Spleen (tissue), 11 donors: ENCODE results near the gene RNGTT. TPM values are rescaled to one million over a fixed set of nuclear protein-coding genes. Genes with fewer than 3 reads are reported as not detected.
"Not testable (repeated sequence)": the region's sequence is repeated elsewhere in the genome, so short reads cannot be mapped to it uniquely, and the experiment has no call there.

Experiments used
- DNase-seq: peaks from one replicate; pipeline ENCODE4 v3.0.0-alpha.2; 2020
- H3K27ac ChIP-seq, 8 donors: fragments of 200-600 bp; sonication (generic) in 7 of 8; 1 replicate in 4 of 8; 2 replicates in 4 of 8; pipeline versions ENCODE4 v1.5.0 to v1.8.0; 2016 to 2021; ENCODE audit warnings: inconsistent platforms in 4 of 8, mild to moderate bottlenecking in 4 of 8, moderate library complexity in 1 of 8
- H3K27me3 ChIP-seq, 7 donors: fragments of 200-600 bp; sonication (generic) in 6 of 7; replicated peaks in 1 of 7; 1 replicate in 4 of 7; 2 replicates in 3 of 7; pipeline versions ENCODE4 v1.5.0 to v1.8.0; 2016 to 2021; ENCODE audit warnings: inconsistent platforms in 3 of 7, mild to moderate bottlenecking in 1 of 7
- H3K36me3 ChIP-seq, 6 donors: fragments of 200-600 bp; sonication (generic) in 5 of 6; 1 replicate in 4 of 6; 2 replicates in 2 of 6; pipeline versions ENCODE4 v1.5.0 to v1.8.0; 2016 to 2021; ENCODE audit warnings: inconsistent platforms in 2 of 6
- H3K4me1 ChIP-seq, 6 donors: fragments of 200-600 bp; sonication (generic) in 5 of 6; 1 replicate in 3 of 6; 2 replicates in 3 of 6; pipeline versions ENCODE4 v1.5.0 to v1.8.0; 2016 to 2021; ENCODE audit warnings: inconsistent platforms in 3 of 6
- H3K4me3 ChIP-seq, 8 donors: fragments of 200-600 bp; sonication (generic) in 7 of 8; 1 replicate in 4 of 8; 2 replicates in 4 of 8; pipeline versions ENCODE4 v1.5.0 to v1.8.0; 2016 to 2021; ENCODE audit warnings: inconsistent platforms in 4 of 8, mild to moderate bottlenecking in 4 of 8, moderate library complexity in 2 of 8
- H3K9me3 ChIP-seq, 8 donors: fragments of 200-600 bp; sonication (generic) in 7 of 8; 1 replicate in 4 of 8; 2 replicates in 4 of 8; pipeline versions ENCODE4 v1.5.0 to v1.8.0; 2016 to 2021; ENCODE audit warnings: inconsistent platforms in 4 of 8
- CTCF ChIP-seq, 11 experiments: fragments of 200-600 bp in 7 of 11; fragments of 450-650 bp in 4 of 11; sonication (generic) in 4 of 11; IDR thresholded peaks in 8 of 11; conservative IDR thresholded peaks in 3 of 11; 1 replicate in 7 of 11; 2 replicates in 4 of 11; pipeline versions ENCODE4 v1.4.0 to v1.8.0; 2016 to 2021; ENCODE audit warnings: antibody characterized with exemption in 11 of 11, inconsistent platforms in 4 of 11, mild to moderate bottlenecking in 1 of 11
- POLR2A ChIP-seq, 3 donors: fragments of 450-650 bp; IDR thresholded peaks; one replicate each; pipeline ENCODE4 v1.5.1; 2017; ENCODE audit warnings: antibody characterized with exemption in 3 of 3, mild to moderate bottlenecking in 1 of 3
- POLR2AphosphoS5 ChIP-seq, 3 donors: sonication (generic); formaldehyde crosslinking; IDR thresholded peaks; one replicate each; pipeline ENCODE4 v1.5.1; 2017; ENCODE audit warnings: antibody characterized with exemption in 3 of 3
- WGBS, 5 donors: extraction: QIAGEN DNeasy Blood & Tissue Kit in 3 of 5; methylation state at CpG; one replicate each; pipeline versions ENCODE4 v1.1.5 to v1.1.7; 2013 to 2018; 5-methylcytosine and 5-hydroxymethylcytosine counted together
- intact Hi-C: fragments of 100-400 bp; cut with DNase I; formaldehyde crosslinking; loops from one replicate; pipeline ENCODE4 v1.15.0; 2023; ENCODE audit warnings: low total_unique reads
- polyA plus RNA-seq, 3 donors: library from polyadenylated mRNA; stranded (reverse); fragments of 200-250 nt; gene quantifications; one replicate each; pipeline ENCODE4 v1.2.1, GENCODE V29; 2013
- total RNA-seq, 7 donors: library from RNA; depleted of rRNA in 3 of 7; stranded (reverse); fragments of >200 nt in 3 of 7; fragmentation: NEBNext Ultra II Directional in 4 of 7; extraction: Animal tissue kit (Norgen Biotek cat#: 25700) in 4 of 7; gene quantifications; one replicate each; pipeline versions ENCODE4 v1.1.0 to v1.2.1, GENCODE V29; 2016 to 2021
- donor health status: healthy with polysubstance abuse.
- donor health status: DM: no; HTN: no; CAD: no; lungs with moderate emphysema.
- donor health status: DM: no; HTN: no; CAD: no.
- donor health status: Bipolar disorder and iron deficiency.
- donor health status: healthy.
- donor health status: DM: no; HTN: no; CAD: no.
- donor health status: DM: yes; HTN: yes; CAD: no.

The RNGTT gene
- total and polyA plus RNA-seq, 10 donors = 9.4 to 27.1 (median 17.6) TPM

- Histone ChIP-seq H3K4me3 (no peak overlapping the region), H3K36me3 (peaks cover 0 to 16% (median 2%) of the 10 kb centered on the region in 6 donors), H3K4me1 (peaks cover 0 to 14% (median 8%) of the 10 kb centered on the region in 6 donors), H3K27ac (no peak overlapping the region), H3K27me3 (no peaks in the 10 kb centered on the region), H3K9me3 (peaks cover 0 to 10% (median 2%) of the 10 kb centered on the region in 8 donors)
- intact Hi-C loops = no loop called here
- TF ChIP-seq POLR2A (IDR thresholded peaks at IDR 0.05) (no peak), CTCF (IDR thresholded peaks at IDR 0.05 in 8 of 11, conservative IDR thresholded peaks at IDR 0.05 in 3 of 11) (no peak), POLR2AphosphoS5 (IDR thresholded peaks at IDR 0.05) (no peak)
- 71 to 78% (median 74%) methylated on average over 7 of the region's 7 CpGs for WGBS, 5 donors
- DNase-seq = no peak
Observed at GRCh38 chr6:88910922-88911778, 52.3 kb downstream of the RNGTT start.

- TF ChIP-seq POLR2A (IDR thresholded peaks at IDR 0.05) (no peak), CTCF (IDR thresholded peaks at IDR 0.05 in 8 of 11, conservative IDR thresholded peaks at IDR 0.05 in 3 of 11) (no peak), POLR2AphosphoS5 (IDR thresholded peaks at IDR 0.05) (no peak)
- Histone ChIP-seq H3K27me3 (no peaks in the 10 kb centered on the region), H3K4me3 (no peak overlapping the region), H3K36me3 (peaks cover 0 to 24% (median 6%) of the 10 kb centered on the region in 6 donors), H3K9me3 (no peaks in the 10 kb centered on the region), H3K27ac (no peak overlapping the region), H3K4me1 (peaks cover 0 to 14% (median 8%) of the 10 kb centered on the region in 6 donors)
- no peak for DNase-seq
- intact Hi-C loops = no loop called here
- WGBS, 5 donors = 69 to 78% (median 73%) methylated on average over 9 of the region's 9 CpGs
Observed at GRCh38 chr6:88908598-88909548, 54.5 kb downstream of the RNGTT start.

- H3K27ac ChIP-seq, DNase-seq, H3K4me3 ChIP-seq, intact Hi-C loops, H3K9me3 ChIP-seq, H3K27me3 ChIP-seq: not testable (repeated sequence)
- Histone ChIP-seq H3K36me3 (peaks cover 0 to 41% (median 11%) of the 10 kb centered on the region in 6 donors), H3K4me1 (peaks cover 0 to 11% (median 8%) of the 10 kb centered on the region in 6 donors)
- WGBS, 5 donors = 47 to 64% (median 55%) methylated on average over 2 of the region's 2 CpGs
Observed at GRCh38 chr6:88907148-88907547, 56.3 kb downstream of the RNGTT start.

GRCh38 chr6:88899569-88900316 is 63.7 kb downstream of the RNGTT start:
- TF ChIP-seq CTCF (IDR thresholded peaks at IDR 0.05 in 8 of 11, conservative IDR thresholded peaks at IDR 0.05 in 3 of 11) (no peak), POLR2A (IDR thresholded peaks at IDR 0.05) (no peak), POLR2AphosphoS5 (IDR thresholded peaks at IDR 0.05) (no peak)
- Histone ChIP-seq H3K36me3 (peaks cover 0 to 72% (median 11%) of the 10 kb centered on the region in 6 donors), H3K27ac (no peak overlapping the region), H3K27me3 (no peaks in the 10 kb centered on the region), H3K9me3 (no peaks in the 10 kb centered on the region), H3K4me1 (no peaks in the 10 kb centered on the region), H3K4me3 (no peak overlapping the region)
- 93 to 98% (median 97%) methylated on average over 2 of the region's 2 CpGs for WGBS, 5 donors
- DNase-seq = no peak
- intact Hi-C loops = no loop called here
